H1 (cell line): ENCODE data around the gene SLC23A2. TPM values are rescaled to one million over a fixed set of nuclear protein-coding genes. Genes with fewer than 3 reads are reported as not detected.
A peak's percentile ranks its signal among the peaks of the same experiment; 100 is the strongest.

Experiments
- CTCF ChIA-PET: fragments of 300-600 bp; sonication (Branson Sonifier 250); formaldehyde crosslinking; loops from one replicate; lab custom pipeline; 2021; ENCODE audit not compliant: partially characterized antibody; lab: Charles Lee
- POLR2A ChIA-PET: fragments of 300-600 bp; sonication (Branson Sonifier 250); formaldehyde crosslinking; loops from one replicate; lab custom pipeline; 2021; ENCODE audit warnings: inconsistent platforms; ENCODE audit not compliant: partially characterized antibody; lab: Charles Lee
- DNase-seq, 2 experiments: peaks; one replicate each; pipeline versions ENCODE4 v3.0.0 to v3.0.0-alpha.2; 2010 to 2022; ENCODE audit warnings: low spot score in 2 of 2, low read depth in 1 of 2, mixed read lengths in 1 of 2
- FAIRE-seq: peaks from 2 replicates; lab custom pipeline; 2011; peaks lifted over from hg19 to GRCh38; lab: Jason Lieb, UNC
- H2AFZ ChIP-seq: 2 replicates; pipeline ENCODE4 v1.8.1; 2012; ENCODE audit warnings: low read length, inconsistent platforms
- H2AK5ac ChIP-seq: 2 replicates; pipeline ENCODE4 v1.6.1; 2013; ENCODE audit warnings: low read depth, low read length
- H2BK120ac ChIP-seq: replicated peaks from 2 replicates; pipeline ENCODE3; 2013; ENCODE audit warnings: low read depth, low read length, inconsistent platforms
- H2BK12ac ChIP-seq: 2 replicates; pipeline ENCODE4 v1.6.1; 2013; ENCODE audit warnings: low read depth, low read length
- H2BK15ac ChIP-seq: 2 replicates; pipeline ENCODE4 v1.6.1; 2013; ENCODE audit warnings: low read length
- H2BK20ac ChIP-seq: 2 replicates; pipeline ENCODE4 v1.6.1; 2013; ENCODE audit warnings: low read length
- H2BK5ac ChIP-seq: 2 replicates; pipeline ENCODE4 v1.6.1; 2013; ENCODE audit warnings: low read depth, low read length
- H3K14ac ChIP-seq: 2 replicates; pipeline ENCODE4 v1.6.1; 2013; ENCODE audit warnings: inconsistent platforms; ENCODE audit not compliant: insufficient read length
- H3K18ac ChIP-seq: 2 replicates; pipeline ENCODE4 v1.6.1; 2013; ENCODE audit warnings: low read length; ENCODE audit errors: extremely low read depth
- H3K23ac ChIP-seq: 2 replicates; pipeline ENCODE4 v1.6.1; 2013; ENCODE audit warnings: inconsistent platforms; ENCODE audit not compliant: insufficient read length
- H3K23me2 ChIP-seq: 2 replicates; pipeline ENCODE4 v1.6.1; 2013; ENCODE audit warnings: low read depth, low read length
- H3K27ac ChIP-seq: 2 replicates; pipeline ENCODE4 v1.6.1; 2011; ENCODE audit warnings: low read depth, low read length, inconsistent platforms
- H3K27me3 ChIP-seq, 4 experiments: replicated peaks in 1 of 4; 1 replicate in 1 of 4; 2 replicates in 3 of 4; pipeline versions ENCODE4 v1.6.1 to v1.8.1; 2011 to 2013; ENCODE audit warnings: low read length in 3 of 4, mild to moderate bottlenecking in 3 of 4, inconsistent platforms in 2 of 4, mixed read lengths in 2 of 4, moderate library complexity in 1 of 4; ENCODE audit not compliant: control insufficient read depth in 3 of 4, insufficient read depth in 3 of 4; ENCODE audit errors: extremely low read depth in 1 of 4
- H3K36me3 ChIP-seq, 4 experiments: 2 replicates each; pipeline versions ENCODE4 v1.6.1 to v1.8.1; 2011 to 2013; ENCODE audit warnings: mild to moderate bottlenecking in 4 of 4, low read length in 3 of 4, moderate library complexity in 2 of 4, control low read depth in 1 of 4, inconsistent platforms in 1 of 4; ENCODE audit not compliant: insufficient read depth in 4 of 4, control insufficient read depth in 2 of 4
- H3K4ac ChIP-seq: replicated peaks from 2 replicates; pipeline ENCODE3; 2013; ENCODE audit warnings: low read length, low read depth, mixed read lengths, inconsistent platforms; ENCODE audit not compliant: insufficient read length
- H3K4me1 ChIP-seq, 4 experiments: replicated peaks in 1 of 4; 1 replicate in 1 of 4; 2 replicates in 3 of 4; pipeline versions ENCODE4 v1.6.1 to v1.8.1; 2011 to 2013; ENCODE audit warnings: low read length in 3 of 4, inconsistent platforms in 2 of 4, mixed read lengths in 1 of 4; ENCODE audit not compliant: insufficient read depth in 4 of 4, control insufficient read depth in 3 of 4
- H3K4me2 ChIP-seq, 2 experiments: 2 replicates each; pipeline versions ENCODE4 v1.6.1 to v1.8.1; 2011 to 2013; ENCODE audit warnings: low read depth in 2 of 2, low read length in 2 of 2, control low read depth in 1 of 2, inconsistent platforms in 1 of 2, mild to moderate bottlenecking in 1 of 2; ENCODE audit not compliant: insufficient read depth in 1 of 2
- H3K4me3 ChIP-seq, 4 experiments: fragments of 200-600, 300-600 bp in 1 of 4; sonication (generic), shearing (Covaris generic), sonication (Bioruptor Twin) in 1 of 4; 2 replicates each; pipeline versions ENCODE4 v1.5.1 to v1.8.1; 2011 to 2016; ENCODE audit warnings: low read length in 4 of 4, low read depth in 3 of 4, control low read depth in 2 of 4, inconsistent platforms in 2 of 4, mild to moderate bottlenecking in 2 of 4, mixed read lengths in 1 of 4, moderate library complexity in 1 of 4; ENCODE audit not compliant: insufficient read depth in 2 of 4; ENCODE audit errors: extremely low read depth in 1 of 4
- H3K56ac ChIP-seq: replicated peaks from 2 replicates; pipeline ENCODE3; 2013; ENCODE audit warnings: low read depth, mild to moderate bottlenecking, mixed read lengths, low read length, inconsistent platforms; ENCODE audit not compliant: insufficient read length
- H3K79me1 ChIP-seq: 2 replicates; pipeline ENCODE4 v1.6.1; 2013; ENCODE audit warnings: low read depth, low read length, control low read depth
- H3K79me2 ChIP-seq, 2 experiments: 2 replicates each; pipeline versions ENCODE4 v1.6.1 to v1.8.1; 2012 to 2013; ENCODE audit warnings: low read length in 2 of 2, mild to moderate bottlenecking in 2 of 2, inconsistent platforms in 1 of 2; ENCODE audit not compliant: insufficient read depth in 2 of 2, control insufficient read depth in 1 of 2
- H3K9ac ChIP-seq, 4 experiments: replicated peaks in 1 of 4; 1 replicate in 1 of 4; 2 replicates in 3 of 4; pipeline versions ENCODE4 v1.6.1 to v1.8.1; 2011 to 2013; ENCODE audit warnings: low read depth in 3 of 4, low read length in 3 of 4, control low read depth in 2 of 4, mild to moderate bottlenecking in 2 of 4, moderate library complexity in 2 of 4, inconsistent platforms in 1 of 4; ENCODE audit errors: extremely low read depth in 1 of 4
- H3K9me3 ChIP-seq, 2 experiments: 2 replicates each; pipeline versions ENCODE4 v1.6.1 to v1.8.1; 2012 to 2013; ENCODE audit warnings: mild to moderate bottlenecking in 2 of 2, moderate library complexity in 2 of 2, control low read depth in 1 of 2, inconsistent platforms in 1 of 2, low read depth in 1 of 2, low read length in 1 of 2, mixed read lengths in 1 of 2; ENCODE audit not compliant: insufficient read depth in 2 of 2
- H4K20me1 ChIP-seq, 2 experiments: replicated peaks in 1 of 2; 2 replicates each; pipeline versions ENCODE3 to v1.8.1; 2011 to 2013; ENCODE audit warnings: inconsistent platforms in 2 of 2, low read length in 2 of 2, mild to moderate bottlenecking in 1 of 2; ENCODE audit not compliant: insufficient read depth in 2 of 2, control insufficient read depth in 1 of 2
- H4K5ac ChIP-seq: 2 replicates; pipeline ENCODE4 v1.6.1; 2013; ENCODE audit warnings: low read length, low read depth, mixed read lengths, inconsistent platforms; ENCODE audit not compliant: insufficient read length
- H4K8ac ChIP-seq: 2 replicates; pipeline ENCODE4 v1.8.0; 2013; ENCODE audit warnings: mild to moderate bottlenecking, moderate library complexity, low read length, inconsistent platforms; ENCODE audit not compliant: insufficient read depth; ENCODE audit errors: extremely low read depth
- H4K91ac ChIP-seq: replicated peaks from 2 replicates; pipeline ENCODE3; 2013; ENCODE audit warnings: low read length, mixed read lengths, inconsistent platforms; ENCODE audit not compliant: insufficient read length
- RAD21 ChIP-seq, 2 experiments: IDR thresholded peaks in 1 of 2; conservative IDR thresholded peaks in 1 of 2; 2 replicates each; pipeline ENCODE4 v1.6.1; 2011; ENCODE audit warnings: low read depth in 2 of 2, low read length in 2 of 2, improper control_type of control experiment in 1 of 2, inconsistent platforms in 1 of 2, mild to moderate bottlenecking in 1 of 2, moderate library complexity in 1 of 2
- SIN3A ChIP-seq, 2 experiments: IDR thresholded peaks in 1 of 2; conservative IDR thresholded peaks in 1 of 2; 2 replicates each; pipeline ENCODE4 v1.6.1; 2011 to 2012; ENCODE audit warnings: low read length in 2 of 2, improper control_type of control experiment in 1 of 2, low read depth in 1 of 2, mild to moderate bottlenecking in 1 of 2
- SP1 ChIP-seq: IDR thresholded peaks from 2 replicates; pipeline ENCODE4 v1.6.1; 2011; ENCODE audit warnings: low read depth, low read length
- WGBS, 2 experiments: shearing (Covaris generic) in 1 of 2; methylation state at CpG; one replicate each; pipeline versions ENCODE4 v1.1.6 to v1.1.7; 2013 to 2015; ENCODE audit warnings: low lambda C conversion rate in 2 of 2, mixed read lengths in 2 of 2, inconsistent platforms in 1 of 2, low coverage in 1 of 2, missing lambda C conversion rate in 1 of 2; ENCODE audit not compliant: insufficient replicate concordance in 2 of 2, insufficient coverage in 1 of 2, insufficient read length in 1 of 2; ENCODE audit errors: extremely low coverage in 1 of 2, missing lambda C conversion rate in 1 of 2; 5-methylcytosine and 5-hydroxymethylcytosine counted together
- polyA plus RNA-seq, 7 experiments: library from polyadenylated mRNA; depleted of rRNA in 3 of 7; stranded (reverse) in 5 of 7; unstranded in 2 of 7; fragments of >200 nt in 5 of 7; fragments of 200-250 nt in 2 of 7; gene quantifications; 1 replicate in 5 of 7; 2 replicates in 1 of 7; 4 replicates in 1 of 7; pipeline versions ENCODE4 v1.2.1 to v1.2.3, GENCODE V29; 2011 to 2013; ENCODE audit warnings: missing spikeins in 2 of 7, mixed read lengths in 2 of 7
- total RNA-seq: library from RNA; stranded (reverse); fragmentation: NEBNext Ultra II Directional; extraction: Animal tissue kit (Norgen Biotek cat#: 25700); gene quantifications from 2 replicates; pipeline ENCODE4 v1.2.1, GENCODE V29; 2021
- TF ChIP-seq, protein P1 (sequence below), 3 experiments: IDR thresholded peaks; 1 replicate in 2 of 3; 2 replicates in 1 of 3; pipeline versions ENCODE4 v1.5.1 to v1.6.1; 2011; ENCODE audit warnings: low read length in 3 of 3, mild to moderate bottlenecking in 3 of 3, inconsistent platforms in 2 of 3, low read depth in 1 of 3, moderate library complexity in 1 of 3; ENCODE audit not compliant: insufficient read depth in 1 of 3; ENCODE audit errors: control extremely low read depth in 1 of 3

SLC23A2 gene
- total and polyA plus RNA-seq, 2 of the 8 experiments (the other 6 are each of a cell fraction or from before 2014, with no cell fraction given) = 17.0 to 18.6 TPM

DNA sequence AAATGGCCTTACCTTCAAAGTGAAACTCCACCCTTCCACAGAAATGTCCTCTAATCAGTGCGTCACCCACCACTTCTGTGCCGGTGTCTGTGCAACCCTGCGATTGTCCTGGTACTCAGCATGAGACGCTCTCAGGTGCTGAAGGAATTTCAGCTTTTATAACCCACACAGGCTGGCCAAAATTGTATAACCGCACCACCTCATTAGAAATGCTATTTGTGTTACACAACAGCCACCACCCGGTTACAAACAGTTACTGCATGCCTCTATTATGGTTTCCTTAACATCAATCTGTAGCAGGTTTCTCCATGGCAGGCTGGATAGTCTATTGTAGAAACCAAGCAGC lies 51.5 kb downstream of the SLC23A2 start:
- no peaks in the 10 kb centered on the region for H3K79me2 ChIP-seq
- H2BK5ac ChIP-seq = no peak overlapping the region; the same call in 1 of the 2 replicates
- H3K18ac ChIP-seq = no peak overlapping the region
- H3K27me3 ChIP-seq = no peaks in the 10 kb centered on the region
- H4K20me1 ChIP-seq = no peaks in the 10 kb centered on the region
- no peak overlapping the region for H2AFZ ChIP-seq
- no peak overlapping the region for H2BK12ac ChIP-seq
- peaks cover 3 to 11% (median 5%) of the 10 kb centered on the region in 4 experiments; a peak in 5 of 7 replicates for H3K4me1 ChIP-seq
- H2BK120ac ChIP-seq = no peak overlapping the region
- H4K91ac ChIP-seq = no peak overlapping the region
- no peak for DNase-seq
- WGBS, 2 experiments = 65% methylated on average over 6 of the region's 6 CpGs; no CpG with 5 or more reads in 1 of the 2 experiments
- H3K9ac ChIP-seq = no peak overlapping the region
- no peak overlapping the region for H3K23ac ChIP-seq
- no peak for FAIRE-seq
- POLR2A ChIA-PET = no interaction called here
- H3K36me3 ChIP-seq = no peaks in the 10 kb centered on the region
- no peak overlapping the region for H2BK15ac ChIP-seq
- no peak for TF ChIP-seq SP1
- TF ChIP-seq, protein P1, sequence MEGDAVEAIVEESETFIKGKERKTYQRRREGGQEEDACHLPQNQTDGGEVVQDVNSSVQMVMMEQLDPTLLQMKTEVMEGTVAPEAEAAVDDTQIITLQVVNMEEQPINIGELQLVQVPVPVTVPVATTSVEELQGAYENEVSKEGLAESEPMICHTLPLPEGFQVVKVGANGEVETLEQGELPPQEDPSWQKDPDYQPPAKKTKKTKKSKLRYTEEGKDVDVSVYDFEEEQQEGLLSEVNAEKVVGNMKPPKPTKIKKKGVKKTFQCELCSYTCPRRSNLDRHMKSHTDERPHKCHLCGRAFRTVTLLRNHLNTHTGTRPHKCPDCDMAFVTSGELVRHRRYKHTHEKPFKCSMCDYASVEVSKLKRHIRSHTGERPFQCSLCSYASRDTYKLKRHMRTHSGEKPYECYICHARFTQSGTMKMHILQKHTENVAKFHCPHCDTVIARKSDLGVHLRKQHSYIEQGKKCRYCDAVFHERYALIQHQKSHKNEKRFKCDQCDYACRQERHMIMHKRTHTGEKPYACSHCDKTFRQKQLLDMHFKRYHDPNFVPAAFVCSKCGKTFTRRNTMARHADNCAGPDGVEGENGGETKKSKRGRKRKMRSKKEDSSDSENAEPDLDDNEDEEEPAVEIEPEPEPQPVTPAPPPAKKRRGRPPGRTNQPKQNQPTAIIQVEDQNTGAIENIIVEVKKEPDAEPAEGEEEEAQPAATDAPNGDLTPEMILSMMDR (IDR thresholded peaks at IDR 0.05; ENCODE audit: control extremely low read depth in 1 of 3, insufficient read depth in 1 of 3, low read depth in 1 of 3, low read length in 3 of 3) = peak in 2 of 3 experiments; percentile 52 to 59; a peak in 3 of 4 replicates
- no peak for TF ChIP-seq SIN3A (conservative IDR thresholded peaks at IDR 0.05 in 1 of 2, IDR thresholded peaks at IDR 0.05 in 1 of 2; ENCODE audit: low read depth in 1 of 2, low read length in 2 of 2)
- peak; percentile 73 to 78 for TF ChIP-seq RAD21 (IDR thresholded peaks at IDR 0.05 in 1 of 2, conservative IDR thresholded peaks at IDR 0.05 in 1 of 2; ENCODE audit: low read depth in 2 of 2, low read length in 2 of 2)
- TF ChIP-seq, all 59 proteins: peak for 2
- Histone ChIP-seq H3K27ac (no peak overlapping the region), H3K56ac (no peak overlapping the region), H3K23me2 (no peaks in the 10 kb centered on the region), H2BK20ac (no peak overlapping the region), H3K79me1 (no peaks in the 10 kb centered on the region), H3K14ac (no peak overlapping the region), H3K4ac (no peak overlapping the region), H3K4me3 (no peak overlapping the region), H2AK5ac (no peak overlapping the region), H3K4me2 (no peak overlapping the region), H4K8ac (no peak overlapping the region), H3K9me3 (0 out of 4 replicates have a peak, but pooled peaks cover 0 to 2% of the 10 kb centered on the region in 2 experiments), H4K5ac (no peak overlapping the region)
- CTCF ChIA-PET = interaction anchor here (0.7 to 2.6 kb wide), 21 partner anchors 9 to 241 kb away, joined by 3 to 9 read pairs (median 4); no protein-coding TSS in a partner anchor
